Trophoblast cell (in vitro differentiated cells and primary cell): ENCODE results near the gene SLC6A1.

Source experiments
- DNase-seq, 2 donors: peaks; one replicate each; pipeline ENCODE4 v3.0.0-alpha.2; 2016
- H2AFZ ChIP-seq: 2 replicates; pipeline ENCODE4 v1.6.1; 2013; ENCODE audit warnings: low read length, moderate library complexity, mild to moderate bottlenecking; ENCODE audit not compliant: insufficient read depth, poor library complexity
- H2AK5ac ChIP-seq: 2 replicates; pipeline ENCODE4 v1.6.1; 2013; ENCODE audit warnings: mild to moderate bottlenecking, low read length
- H2BK120ac ChIP-seq: 2 replicates; pipeline ENCODE4 v1.6.1; 2013; ENCODE audit warnings: low read length, mild to moderate bottlenecking, moderate library complexity; ENCODE audit not compliant: insufficient read depth, poor library complexity
- H2BK12ac ChIP-seq: 2 replicates; pipeline ENCODE4 v1.6.1; 2013; ENCODE audit warnings: mild to moderate bottlenecking, low read length, moderate library complexity
- H2BK5ac ChIP-seq: 2 replicates; pipeline ENCODE4 v1.6.1; 2013; ENCODE audit warnings: low read length, low read depth, moderate library complexity, mild to moderate bottlenecking; ENCODE audit not compliant: poor library complexity
- H3K14ac ChIP-seq: 2 replicates; pipeline ENCODE4 v1.6.1; 2013; ENCODE audit warnings: mild to moderate bottlenecking, low read length
- H3K18ac ChIP-seq: 2 replicates; pipeline ENCODE4 v1.6.1; 2013; ENCODE audit warnings: mild to moderate bottlenecking, low read length
- H3K23ac ChIP-seq: 2 replicates; pipeline ENCODE4 v1.6.1; 2013; ENCODE audit warnings: low read length
- H3K27ac ChIP-seq: 2 replicates; pipeline ENCODE4 v1.5.1; 2013; ENCODE audit warnings: low read depth, mild to moderate bottlenecking, inconsistent platforms, low read length, moderate library complexity
- H3K27me3 ChIP-seq: 2 replicates; pipeline ENCODE4 v1.6.1; 2013; ENCODE audit warnings: inconsistent platforms, mild to moderate bottlenecking, low read length, moderate library complexity; ENCODE audit not compliant: insufficient read depth
- H3K36me3 ChIP-seq, 2 experiments: 1 replicate in 1 of 2; 2 replicates in 1 of 2; pipeline ENCODE4 v1.6.1; 2013; ENCODE audit warnings: low read length in 2 of 2, mild to moderate bottlenecking in 2 of 2, moderate library complexity in 1 of 2; ENCODE audit not compliant: insufficient read depth in 2 of 2, control insufficient read depth in 1 of 2
- H3K4ac ChIP-seq: 2 replicates; pipeline ENCODE4 v1.6.1; 2013; ENCODE audit warnings: low read depth, mild to moderate bottlenecking, low read length, moderate library complexity
- H3K4me1 ChIP-seq, 2 experiments: 1 replicate in 1 of 2; 2 replicates in 1 of 2; pipeline ENCODE4 v1.6.1; 2013; ENCODE audit warnings: low read length in 2 of 2, mild to moderate bottlenecking in 2 of 2, moderate library complexity in 1 of 2; ENCODE audit not compliant: insufficient read depth in 2 of 2, control insufficient read depth in 1 of 2
- H3K4me2 ChIP-seq: 2 replicates; pipeline ENCODE4 v1.6.1; 2013; ENCODE audit warnings: inconsistent platforms, mild to moderate bottlenecking, low read length, moderate library complexity
- H3K4me3 ChIP-seq: 2 replicates; pipeline ENCODE4 v1.5.1; 2013; ENCODE audit warnings: mild to moderate bottlenecking, low read depth, low read length, inconsistent platforms
- H3K79me1 ChIP-seq: one replicate; pipeline ENCODE4 v1.6.1; 2013; ENCODE audit warnings: low read length
- H3K79me2 ChIP-seq: 2 replicates; pipeline ENCODE4 v1.6.1; 2013; ENCODE audit warnings: low read length, mild to moderate bottlenecking; ENCODE audit not compliant: control insufficient read depth, insufficient read depth, poor library complexity
- H3K9ac ChIP-seq: 2 replicates; pipeline ENCODE4 v1.6.1; 2013; ENCODE audit warnings: mild to moderate bottlenecking, low read length
- H3K9me3 ChIP-seq: 2 replicates; pipeline ENCODE4 v1.6.1; 2013; ENCODE audit warnings: low read depth, mild to moderate bottlenecking, control low read depth, inconsistent platforms, low read length; ENCODE audit not compliant: insufficient read depth
- H4K12ac ChIP-seq: 2 replicates; pipeline ENCODE4 v1.6.1; 2013; ENCODE audit warnings: low read depth, mild to moderate bottlenecking, low read length, moderate library complexity
- H4K8ac ChIP-seq: 2 replicates; pipeline ENCODE4 v1.6.1; 2013; ENCODE audit warnings: low read depth, mild to moderate bottlenecking, low read length, moderate library complexity
- H4K91ac ChIP-seq: one replicate; pipeline ENCODE4 v1.6.1; 2013; ENCODE audit warnings: low read depth, mild to moderate bottlenecking, low read length, moderate library complexity
- WGBS: extraction: QIAGEN DNeasy Blood & Tissue Kit; methylation state at CpG from one replicate; pipeline ENCODE4 v1.1.7; 2013; ENCODE audit warnings: missing lambda C conversion rate; ENCODE audit not compliant: insufficient read length, insufficient coverage; ENCODE audit errors: extremely low coverage; 5-methylcytosine and 5-hydroxymethylcytosine counted together

SLC6A1 gene

DNA sequence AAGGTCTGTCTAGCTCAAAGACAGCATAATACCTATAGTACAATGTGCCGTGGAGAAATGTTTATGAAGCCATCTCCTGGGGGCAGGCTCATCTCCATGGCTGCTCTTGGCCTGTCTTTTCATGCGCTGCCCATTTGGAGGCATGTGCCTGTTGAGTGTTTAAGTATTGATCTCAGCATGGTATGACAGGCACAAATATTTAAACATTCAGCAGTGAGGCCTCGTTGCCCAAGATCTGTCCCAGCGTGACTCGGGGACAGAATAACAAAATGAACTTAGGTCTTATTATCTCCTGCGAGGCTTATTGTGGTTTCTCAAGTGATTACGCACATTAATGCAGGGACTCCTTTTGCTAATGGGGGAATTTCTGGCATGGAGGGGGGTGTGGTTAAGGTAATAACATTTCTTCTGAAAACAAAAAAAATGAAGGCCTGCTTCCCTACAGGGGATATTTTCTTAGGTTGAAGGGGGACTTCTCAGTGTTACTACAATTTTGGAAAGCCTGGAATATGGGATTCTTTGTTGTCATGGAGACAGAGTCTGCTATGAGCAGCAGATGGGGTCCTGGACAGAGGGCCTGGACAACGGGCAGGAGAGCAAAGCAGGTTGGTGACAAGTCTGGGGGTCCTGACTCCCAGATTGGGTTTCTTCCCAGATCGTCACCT is 4.4 kb upstream of the SLC6A1 start:
- Histone ChIP-seq H3K9ac (no peak overlapping the region), H3K79me2 (no peaks in the 10 kb centered on the region), H2BK12ac (no peak overlapping the region), H2BK5ac (no peak overlapping the region), H3K36me3 (no peaks in the 10 kb centered on the region), H3K9me3 (no peaks in the 10 kb centered on the region), H3K23ac (no peak overlapping the region), H3K4me2 (no peak overlapping the region), H3K27ac (no peak overlapping the region), H3K4ac (no peak overlapping the region), H4K91ac (no peak overlapping the region), H2BK120ac (no peak overlapping the region), H3K4me3 (no peak overlapping the region), H3K18ac (no peak overlapping the region), H3K79me1 (no peaks in the 10 kb centered on the region), H3K27me3 (peaks cover 21% of the 10 kb centered on the region), H3K4me1 (no peaks in the 10 kb centered on the region), H4K8ac (no peak overlapping the region), H2AK5ac (no peak overlapping the region), H4K12ac (no peak overlapping the region), H3K14ac (no peak overlapping the region), H2AFZ (no peak overlapping the region)
- no CpG with 5 or more reads among the region's 9 CpGs for WGBS
- DNase-seq, result no peak

DNA sequence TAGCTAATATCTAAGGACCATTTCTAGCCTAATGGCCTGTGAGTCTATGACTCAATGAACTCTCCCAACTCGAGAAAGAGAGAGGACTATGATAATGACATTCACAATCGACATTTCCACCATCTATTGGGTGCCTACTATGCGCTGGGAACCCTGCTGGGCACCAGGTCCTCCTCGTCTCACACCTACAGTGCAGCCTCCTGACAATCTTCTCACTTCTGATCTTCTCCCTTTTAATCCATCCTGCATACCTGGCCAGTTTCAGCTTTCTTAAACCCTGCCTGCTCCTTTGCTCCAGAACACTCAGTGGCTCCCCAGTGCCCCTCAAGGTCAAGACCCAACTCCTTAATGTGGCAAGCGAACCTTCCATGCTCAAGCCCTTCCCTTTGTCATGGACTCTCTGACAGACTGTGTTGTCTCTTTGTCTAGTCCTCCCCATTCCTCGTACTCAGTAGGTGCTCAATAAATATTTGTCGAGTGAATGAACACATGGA is 3.5 kb upstream of the SLC6A1 start:
- H3K23ac ChIP-seq, result peak overlapping the region; percentile 78
- no CpG with 5 or more reads among the region's 7 CpGs for WGBS
- no peaks in the 10 kb centered on the region for H3K36me3 ChIP-seq
- H3K14ac ChIP-seq, result no peak overlapping the region
- no peaks in the 10 kb centered on the region for H3K79me1 ChIP-seq
- H2AK5ac ChIP-seq, result no peak overlapping the region
- H4K91ac ChIP-seq, result no peak overlapping the region
- no peak overlapping the region for H4K8ac ChIP-seq
- H2BK120ac ChIP-seq, result no peak overlapping the region
- H2BK12ac ChIP-seq, result no peak overlapping the region
- no peak overlapping the region for H3K9ac ChIP-seq
- no peak overlapping the region for H3K27ac ChIP-seq
- peaks cover 30% of the 10 kb centered on the region for H3K27me3 ChIP-seq
- no peaks in the 10 kb centered on the region for H3K4me1 ChIP-seq
- no peak overlapping the region for H3K4me3 ChIP-seq
- H3K4me2 ChIP-seq, result no peak overlapping the region
- no peak overlapping the region for H3K4ac ChIP-seq
- no peak overlapping the region for H4K12ac ChIP-seq
- no peak for DNase-seq
- no peak overlapping the region for H2AFZ ChIP-seq
- H3K18ac ChIP-seq, result no peak overlapping the region
- H3K9me3 ChIP-seq, result no peaks in the 10 kb centered on the region
- H2BK5ac ChIP-seq, result no peak overlapping the region
- no peaks in the 10 kb centered on the region for H3K79me2 ChIP-seq

DNA sequence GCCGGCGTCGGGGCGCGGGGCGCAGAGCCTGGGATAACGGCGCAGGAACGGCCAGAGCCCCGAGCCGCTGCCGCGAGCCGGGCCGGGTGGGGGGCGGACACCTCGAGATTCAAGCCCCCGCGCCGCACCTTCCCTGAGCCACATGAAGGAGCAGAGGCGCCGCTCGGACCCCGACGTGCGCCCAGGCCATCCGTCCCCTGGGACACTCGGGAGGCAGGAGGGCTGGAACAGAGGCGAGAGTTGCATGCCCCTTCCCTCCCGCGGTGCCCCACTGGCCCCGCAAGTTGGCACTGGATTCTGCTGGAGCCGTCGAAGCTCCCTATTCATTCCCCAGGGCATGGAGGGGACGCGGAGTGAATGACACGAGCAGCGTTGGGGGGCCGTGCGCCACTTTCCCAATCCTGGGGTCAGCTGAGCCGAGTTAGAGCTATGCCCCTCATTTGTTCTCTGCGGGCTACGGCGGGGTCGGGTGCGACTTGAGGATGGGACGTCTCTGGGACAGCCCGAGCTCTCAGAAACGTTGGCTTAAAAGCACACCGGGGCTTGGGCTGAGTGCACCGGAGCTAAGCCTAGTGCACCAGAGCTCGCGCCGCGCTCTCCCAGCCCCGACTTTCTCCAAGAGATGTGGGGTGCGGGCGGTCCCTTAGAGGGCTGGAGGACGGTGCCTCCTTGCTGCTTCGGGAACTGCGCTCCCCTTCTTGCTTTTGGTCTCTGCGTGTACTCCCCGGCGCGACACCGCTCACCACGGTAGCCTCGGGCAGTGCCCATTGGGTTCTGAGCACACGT is 588 bp downstream of the SLC6A1 start:
- no peak overlapping the region for H4K91ac ChIP-seq
- no peak overlapping the region for H3K18ac ChIP-seq
- H3K27me3 ChIP-seq, result peaks cover 40% of the 10 kb centered on the region
- no peak overlapping the region for H2BK120ac ChIP-seq
- H3K9ac ChIP-seq, result no peak overlapping the region
- no peak overlapping the region for H3K23ac ChIP-seq
- no peak overlapping the region for H3K4me3 ChIP-seq
- no peak overlapping the region for H3K4ac ChIP-seq
- no peak overlapping the region for H3K14ac ChIP-seq
- no peaks in the 10 kb centered on the region for H3K9me3 ChIP-seq
- DNase-seq, result no peak
- no peak overlapping the region for H4K12ac ChIP-seq
- no peaks in the 10 kb centered on the region for H3K79me2 ChIP-seq
- no peak overlapping the region for H2BK5ac ChIP-seq
- H3K36me3 ChIP-seq, result no peaks in the 10 kb centered on the region
- peak overlapping the region; percentile 51 for H3K4me2 ChIP-seq
- H2BK12ac ChIP-seq, result no peak overlapping the region
- no peak overlapping the region for H2AFZ ChIP-seq
- no peak overlapping the region for H3K27ac ChIP-seq
- no CpG with 5 or more reads among the region's 69 CpGs for WGBS
- no peak overlapping the region for H2AK5ac ChIP-seq
- no peak overlapping the region for H4K8ac ChIP-seq
- H3K79me1 ChIP-seq, result no peaks in the 10 kb centered on the region
- H3K4me1 ChIP-seq, result no peaks in the 10 kb centered on the region

DNA sequence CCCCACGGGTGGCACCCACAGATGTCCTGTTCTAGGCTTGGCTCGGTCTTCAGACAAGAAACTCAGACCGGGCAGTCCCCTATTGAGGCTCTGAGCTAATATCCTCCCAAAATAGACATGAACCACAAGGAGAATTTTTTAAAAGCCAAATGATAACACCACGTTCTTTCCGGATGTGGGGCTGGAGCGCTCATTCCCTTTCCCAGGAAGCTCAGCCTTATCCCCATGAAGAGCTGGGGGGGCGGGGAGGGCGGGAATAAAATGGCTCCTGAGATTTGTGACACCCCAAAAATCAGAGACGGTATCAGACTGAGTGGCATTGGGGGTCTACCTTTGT is 1.1 kb downstream of the SLC6A1 start:
- Histone ChIP-seq H3K4me1 (no peaks in the 10 kb centered on the region), H3K18ac (no peak overlapping the region), H4K8ac (no peak overlapping the region), H3K23ac (no peak overlapping the region), H3K14ac (no peak overlapping the region), H3K79me2 (no peaks in the 10 kb centered on the region), H3K27ac (no peak overlapping the region), H2BK12ac (no peak overlapping the region), H3K79me1 (no peaks in the 10 kb centered on the region), H3K36me3 (no peaks in the 10 kb centered on the region), H2AFZ (no peak overlapping the region), H3K9ac (no peak overlapping the region), H4K91ac (no peak overlapping the region), H3K27me3 (peaks cover 40% of the 10 kb centered on the region), H3K4me2 (no peak overlapping the region), H2BK5ac (no peak overlapping the region), H3K9me3 (no peaks in the 10 kb centered on the region), H3K4me3 (no peak overlapping the region), H2AK5ac (no peak overlapping the region), H2BK120ac (no peak overlapping the region), H4K12ac (no peak overlapping the region), H3K4ac (no peak overlapping the region)
- no peak for DNase-seq
- no CpG with 5 or more reads among the region's 9 CpGs for WGBS
